ENCODE measurements around the gene SPRY4. TPM values are rescaled to one million over a fixed set of nuclear protein-coding genes. Genes with fewer than 3 reads are reported as not detected.
"Not testable (repeated sequence)": the region's sequence is repeated elsewhere in the genome, so short reads cannot be mapped to it uniquely, and the experiment has no call there.

The SPRY4 gene
- 2.5 TPM for polyA plus RNA-seq (2012; ENCODE audit: insufficient read depth, insufficient read length)

DNA sequence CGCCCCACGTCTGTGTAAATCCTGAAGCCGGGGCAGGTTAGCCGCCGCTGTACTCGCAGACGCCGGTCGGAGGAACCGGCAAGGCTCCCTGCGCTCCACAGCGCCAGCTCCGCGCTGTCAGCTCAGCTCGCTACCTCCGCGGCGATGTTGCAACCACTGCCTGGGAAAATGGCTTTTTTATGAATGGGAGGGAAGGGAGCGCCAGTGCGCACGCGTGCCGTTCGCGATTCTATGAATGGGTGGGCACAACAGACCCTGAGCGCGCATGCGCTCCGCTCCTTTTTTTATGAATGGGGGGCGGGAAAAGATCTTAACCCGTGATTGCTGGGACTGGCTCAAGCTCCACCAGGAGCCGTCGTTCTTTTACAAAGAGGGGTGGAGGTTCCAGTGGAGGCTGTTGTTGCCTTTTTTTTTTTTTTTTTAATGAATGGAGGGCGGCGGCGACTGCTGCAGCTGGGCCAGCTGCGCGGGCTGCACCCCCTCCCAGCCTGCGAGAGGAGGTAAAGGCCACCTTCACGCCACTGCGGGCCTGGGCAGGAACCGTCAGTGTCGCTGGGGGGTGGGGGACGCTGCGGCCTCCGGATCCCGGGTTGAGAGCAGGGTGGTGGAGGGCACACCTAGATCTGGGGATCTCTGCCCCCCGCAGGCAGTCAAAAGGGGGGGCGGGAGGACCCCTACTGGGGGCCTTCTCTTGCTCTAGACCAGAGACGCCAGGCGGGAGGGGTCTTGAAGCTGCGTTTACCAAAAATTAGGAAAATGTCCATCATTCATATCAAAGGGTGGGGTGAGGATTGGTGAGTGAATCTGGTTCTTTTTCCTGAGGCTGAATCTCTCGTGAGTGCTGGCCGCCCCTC, at the start of gene SPRY4:
Gene SPRY4 (minus strand): TSS at position 151 of the 854 bp plus-strand sequence. CDS start 9,913 bp downstream, outside the sequence.
- peak; percentile 96 for DNase-seq (ENCODE audit: low read depth, low spot score)
- peak within 1 kb of the TSS; percentile 66 for H3K4me3 ChIP-seq (ENCODE audit: low read length)

- no peak for DNase-seq (ENCODE audit: low read depth, low spot score)
- no peak overlapping the region for H3K4me3 ChIP-seq (ENCODE audit: low read length)
Observed at GRCh38 chr5:142368529-142368928, 43.7 kb upstream of the SPRY4 start.

- H3K4me3 ChIP-seq (ENCODE audit: low read length): no peak overlapping the region
- no peak for DNase-seq (ENCODE audit: low read depth, low spot score)
Observed at GRCh38 chr5:142366007-142366406, 41.2 kb upstream of the SPRY4 start.

- H3K4me3 ChIP-seq (ENCODE audit: low read length): no peak overlapping the region
- DNase-seq (ENCODE audit: low read depth, low spot score): no peak
Observed at GRCh38 chr5:142364251-142365145, 39.7 kb upstream of the SPRY4 start.

GRCh38 chr5:142363619-142363963, 38.8 kb upstream of the SPRY4 start:
- DNase-seq (ENCODE audit: low read depth, low spot score): no peak

DNA sequence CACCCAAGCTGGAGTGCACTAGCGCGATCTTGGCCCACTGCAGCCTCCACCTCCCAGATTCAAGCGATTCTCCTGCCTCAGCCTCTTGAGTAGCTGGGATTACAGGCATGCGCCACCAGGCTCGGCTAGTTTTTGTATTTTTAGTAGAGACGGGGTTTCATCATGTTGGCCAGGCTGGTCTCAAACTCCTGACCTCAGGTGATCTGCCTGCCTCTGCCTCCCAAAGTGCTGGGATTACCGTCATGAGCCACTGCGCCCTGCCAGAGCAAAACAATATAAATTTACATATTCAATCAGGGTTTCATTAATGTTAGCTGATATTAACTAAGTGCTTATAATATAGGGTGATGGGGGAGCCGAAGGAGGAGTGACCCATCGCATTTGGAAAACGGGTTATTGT, 37.4 kb upstream of the SPRY4 start:
- not testable (repeated sequence) for H3K4me3 ChIP-seq (ENCODE audit: low read length); DNase-seq (ENCODE audit: low read depth, low spot score)

More at GRCh38 chr5:142363619-142363963, 38.8 kb upstream of the SPRY4 start:
- no peak overlapping the region for H3K4me3 ChIP-seq (ENCODE audit: low read length)

DNA sequence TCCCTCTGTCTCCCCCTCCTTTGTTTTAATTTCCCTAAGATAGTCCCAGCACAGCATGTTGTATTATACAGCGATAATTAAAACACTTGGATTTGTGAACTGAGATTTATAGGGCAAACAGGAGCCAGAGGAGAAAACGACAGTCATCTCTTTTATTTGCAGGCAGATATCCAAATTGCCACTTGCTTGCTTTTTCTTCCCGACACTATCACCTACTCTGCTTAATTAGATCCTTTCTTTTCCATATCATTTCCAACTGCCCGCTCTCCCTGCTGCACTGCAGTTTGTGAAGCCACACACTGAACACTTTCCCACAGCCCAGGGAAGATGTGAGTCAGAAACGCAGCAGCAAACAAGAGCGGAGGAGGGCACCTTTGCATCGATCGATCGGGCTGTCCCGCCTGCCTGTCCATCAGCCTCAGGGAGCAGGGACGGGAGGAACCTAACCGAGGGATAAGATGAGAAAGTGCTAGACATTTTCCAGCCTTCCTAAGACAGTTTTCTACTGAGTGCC, 35.8 kb upstream of the SPRY4 start:
- DNase-seq (ENCODE audit: low read depth, low spot score): no peak
- H3K4me3 ChIP-seq (ENCODE audit: low read length): no peak overlapping the region

- no peak for DNase-seq (ENCODE audit: low read depth, low spot score)
- H3K4me3 ChIP-seq (ENCODE audit: low read length): no peak overlapping the region
Observed at GRCh38 chr5:142360051-142360498, 35.3 kb upstream of the SPRY4 start.

GRCh38 chr5:142358648-142359047, 33.8 kb upstream of the SPRY4 start:
- DNase-seq (ENCODE audit: low read depth, low spot score): no peak
- no peak overlapping the region for H3K4me3 ChIP-seq (ENCODE audit: low read length)

DNA sequence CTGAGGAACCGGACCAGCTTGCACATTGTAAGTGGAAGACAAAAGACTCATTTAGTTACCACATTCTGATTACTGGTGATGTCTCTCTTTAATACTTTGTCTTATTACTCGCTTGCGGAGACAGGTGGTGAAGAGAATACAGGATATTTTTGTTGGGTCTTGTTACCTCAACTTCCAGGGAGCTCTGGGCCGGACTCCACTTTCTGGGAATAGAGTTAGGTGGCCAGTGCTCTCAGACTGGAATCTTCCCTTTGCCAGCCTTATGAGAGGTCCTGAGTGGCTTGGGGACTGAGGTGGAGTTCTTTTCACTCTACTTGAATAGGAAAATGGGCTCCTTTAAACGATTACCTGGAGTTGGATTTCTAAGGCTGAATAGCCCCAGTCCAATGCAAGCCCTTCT, 33.3 kb upstream of the SPRY4 start:
- no peak overlapping the region for H3K4me3 ChIP-seq (ENCODE audit: low read length)

GRCh38 chr5:142357469-142358090, 32.8 kb upstream of the SPRY4 start:
- H3K4me3 ChIP-seq (ENCODE audit: low read length): peak overlapping the region; percentile 44
- no peak for DNase-seq (ENCODE audit: low read depth, low spot score)

More for the DNA sequence above, 33.3 kb upstream of the SPRY4 start:
- no peak for DNase-seq (ENCODE audit: low read depth, low spot score)

DNA sequence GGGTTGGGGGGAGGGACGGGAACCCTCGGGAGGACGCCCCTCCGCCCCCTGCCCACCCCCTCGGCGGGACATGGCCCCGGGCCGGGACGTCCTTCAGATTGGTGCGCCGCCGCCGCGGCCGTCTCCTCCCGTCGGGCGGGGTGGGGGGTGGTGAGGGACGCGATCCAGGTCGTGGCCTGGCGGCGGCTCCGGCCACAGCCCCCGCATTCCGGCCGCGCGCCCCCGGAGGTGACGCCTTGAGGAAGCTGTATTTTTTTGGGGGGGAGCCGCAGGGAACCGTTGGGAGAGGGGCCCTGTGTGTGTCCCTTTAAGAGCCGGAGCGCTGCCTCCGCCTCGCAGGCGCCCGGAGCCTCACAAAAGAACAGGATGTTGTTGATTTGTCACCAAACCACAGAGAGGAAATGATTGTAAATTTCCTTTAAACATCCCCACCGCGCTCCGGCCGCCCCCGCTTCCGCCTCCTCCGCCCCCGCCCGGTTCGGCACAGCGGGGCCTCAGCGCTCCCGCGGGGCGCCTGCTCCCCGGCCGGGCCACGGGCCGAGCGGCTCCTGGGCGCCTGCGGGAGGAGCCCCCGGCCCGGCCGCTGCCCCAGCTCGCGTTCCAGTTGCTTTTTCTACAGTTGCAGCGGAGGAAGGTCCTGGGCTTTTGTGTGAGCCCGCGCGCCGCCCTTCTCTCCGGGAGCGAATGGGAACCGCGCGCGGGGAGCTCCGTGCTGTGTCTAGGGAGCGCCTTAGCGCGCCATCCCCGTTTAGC, 32.1 kb upstream of the SPRY4 start:
- peak overlapping the region; percentile 44 for H3K4me3 ChIP-seq (ENCODE audit: low read length)
- peak; percentile 87 for DNase-seq (ENCODE audit: low read depth, low spot score)

DNA sequence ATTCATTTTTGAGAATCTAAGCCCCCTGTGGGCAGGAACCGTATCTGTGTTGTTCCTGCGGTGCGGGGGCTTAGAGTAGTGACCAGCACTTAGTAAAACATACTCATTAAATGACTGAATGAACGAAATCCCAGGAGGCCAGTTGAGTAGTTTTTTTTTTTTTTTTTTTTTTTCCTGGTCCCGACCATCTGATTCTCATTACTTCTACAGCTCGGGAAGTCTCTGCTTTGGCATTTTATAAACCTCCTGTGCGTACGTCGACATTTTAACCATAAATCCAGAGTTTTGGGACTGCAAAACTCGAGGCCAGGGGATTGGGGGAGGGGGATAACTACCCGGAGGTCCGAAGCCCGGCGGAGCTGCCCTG, 31.5 kb upstream of the SPRY4 start:
- no peak for DNase-seq (ENCODE audit: low read depth, low spot score)
- H3K4me3 ChIP-seq (ENCODE audit: low read length): peak overlapping the region; percentile 40

- no peak for DNase-seq (ENCODE audit: low read depth, low spot score)
Observed at GRCh38 chr5:142353071-142353472, 28.3 kb upstream of the SPRY4 start.

DNA sequence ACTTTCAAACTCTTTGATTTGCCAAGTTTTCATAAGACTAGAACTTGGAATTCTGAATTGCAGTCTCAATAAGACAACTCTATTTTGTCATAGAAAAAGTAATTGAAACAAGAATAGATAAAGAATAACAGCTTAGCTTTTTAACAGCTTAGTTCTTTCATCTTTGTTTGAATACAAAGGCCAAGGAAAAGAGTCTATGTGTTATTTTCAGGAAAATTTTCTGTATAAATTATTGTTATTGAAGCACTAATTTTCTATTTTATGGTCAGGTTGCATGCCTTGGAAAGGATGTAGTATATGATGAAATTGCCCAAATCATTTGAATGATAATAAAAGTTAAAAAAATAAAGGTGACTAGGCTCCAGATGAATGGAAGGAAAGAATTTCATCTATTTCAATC, 25.2 kb upstream of the SPRY4 start:
- no peak overlapping the region for H3K4me3 ChIP-seq (ENCODE audit: low read length)
- DNase-seq (ENCODE audit: low read depth, low spot score): no peak

More at GRCh38 chr5:142353071-142353472, 28.3 kb upstream of the SPRY4 start:
- H3K4me3 ChIP-seq (ENCODE audit: low read length): no peak overlapping the region

DNA sequence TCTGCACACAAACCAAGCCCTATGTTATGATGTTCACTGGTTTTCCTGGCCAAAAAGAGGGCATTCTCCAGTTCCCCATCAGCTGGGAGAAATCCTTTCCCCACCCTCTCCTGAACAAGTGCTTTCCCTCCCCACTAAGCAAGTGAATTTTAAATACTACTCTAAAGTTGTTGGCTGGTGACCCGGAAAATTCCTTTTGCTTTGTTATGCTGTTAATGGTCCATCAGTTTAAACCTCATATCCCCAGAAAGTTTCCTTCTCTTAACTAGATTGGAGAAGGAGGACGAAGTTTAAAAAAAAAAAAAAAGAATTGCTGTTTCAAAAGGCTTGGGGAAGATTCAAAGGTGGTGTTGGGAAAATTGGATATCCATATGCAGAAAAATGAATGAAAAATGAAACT, 21.9 kb upstream of the SPRY4 start:
- no peak overlapping the region for H3K4me3 ChIP-seq (ENCODE audit: low read length)
- no peak for DNase-seq (ENCODE audit: low read depth, low spot score)

- not testable (repeated sequence) for H3K4me3 ChIP-seq (ENCODE audit: low read length); DNase-seq (ENCODE audit: low read depth, low spot score)
Observed at GRCh38 chr5:142344915-142345314, 20.1 kb upstream of the SPRY4 start.

DNA sequence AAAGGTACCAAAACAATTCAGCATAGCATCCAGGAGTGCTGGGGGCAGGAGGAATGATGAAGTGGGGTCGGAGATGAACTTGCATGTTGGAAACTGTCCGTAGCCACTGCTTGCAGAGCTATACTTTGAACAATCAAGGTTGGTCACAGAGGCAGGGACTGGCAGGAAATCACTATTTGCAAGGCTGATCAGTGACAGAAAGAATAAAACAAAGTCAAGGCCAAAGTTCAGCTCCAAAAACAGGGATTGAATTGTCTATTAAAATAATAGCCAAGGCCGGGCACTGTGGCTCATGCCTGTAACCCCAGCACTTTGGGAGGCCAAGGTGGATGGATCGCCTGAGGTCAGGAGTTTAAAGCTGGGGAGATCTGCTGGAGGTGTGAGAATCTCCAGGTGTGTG, 18.7 kb upstream of the SPRY4 start:
- no peak for DNase-seq (ENCODE audit: low read depth, low spot score)
- H3K4me3 ChIP-seq (ENCODE audit: low read length): no peak overlapping the region

Measured in Jurkat, Clone E6-1 (cell line).